GM19239 (cell line): ENCODE measurements around the gene AGFG1.
A peak's percentile ranks its signal among the peaks of the same experiment; 100 is the strongest.

Experiments used
- DNase-seq: peaks from one replicate; pipeline ENCODE4 v3.0.0; 2011; ENCODE audit warnings: low spot score; ENCODE audit not compliant: insufficient read length
- FAIRE-seq: peaks from 2 replicates; lab custom pipeline; 2011; peaks lifted over from hg19 to GRCh38; lab: Jason Lieb, UNC

The AGFG1 gene

GRCh38 chr2:227460833-227461232 lies 11.1 kb upstream of the AGFG1 start:
- FAIRE-seq (no peak), DNase-seq (no peak)

DNA sequence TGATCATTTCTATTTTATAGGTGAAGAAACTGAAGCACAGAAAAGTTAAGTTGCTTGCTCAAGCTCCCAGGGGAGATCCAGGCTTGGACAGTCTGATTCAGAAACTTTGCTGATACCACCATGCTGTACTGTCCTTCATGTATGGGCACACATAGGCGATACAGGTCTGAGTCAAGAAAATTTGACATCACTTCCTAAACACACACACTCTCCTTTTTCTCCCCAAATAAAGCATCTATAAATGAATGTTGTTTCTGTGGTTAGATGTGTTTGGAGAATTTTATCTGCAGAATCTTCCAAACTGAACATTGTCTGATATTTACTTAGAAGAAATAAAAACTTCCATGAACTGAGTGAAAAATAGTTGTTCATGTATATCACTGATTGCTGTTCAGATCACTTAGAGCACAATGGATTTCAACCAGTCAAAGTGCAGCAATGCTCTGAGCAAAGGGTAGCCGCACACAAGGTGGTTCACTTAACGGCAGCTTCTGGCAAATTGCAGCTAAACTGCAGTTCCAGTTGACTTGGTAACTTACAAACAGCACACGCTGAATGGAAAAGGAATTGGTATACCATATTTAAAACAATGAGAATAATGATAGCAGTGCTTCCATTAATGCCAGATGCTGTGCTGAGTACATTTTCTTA lies 10.0 kb upstream of the AGFG1 start:
- DNase-seq: no peak
- peak; percentile 86 for FAIRE-seq

GRCh38 chr2:227462462-227462951 lies 9.4 kb upstream of the AGFG1 start:
- DNase-seq: no peak
- no peak for FAIRE-seq

- DNase-seq (no peak), FAIRE-seq (peak; percentile 77)
These were observed 8.7 kb upstream of the AGFG1 start for GRCh38 chr2:227462972-227463931.

DNA sequence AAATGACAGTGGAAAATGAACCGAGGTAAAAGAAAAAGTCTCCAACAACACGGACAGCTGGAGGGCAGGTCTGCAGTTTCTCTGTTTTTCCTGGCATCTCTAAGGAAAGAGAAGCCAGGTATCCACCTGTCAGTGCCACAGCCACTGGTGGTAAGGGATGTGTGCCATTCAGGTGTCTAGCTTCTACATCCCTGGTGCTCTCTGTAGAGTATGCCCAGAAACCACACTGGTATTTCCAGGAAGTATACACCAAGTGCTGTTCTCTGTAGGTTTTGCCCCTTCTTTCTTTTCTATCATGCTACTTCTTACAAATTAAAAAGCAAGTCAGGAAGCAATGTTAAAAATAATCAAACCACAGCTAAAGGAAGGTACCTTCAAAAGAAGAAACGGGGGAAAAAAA lies 7.6 kb upstream of the AGFG1 start:
- DNase-seq: no peak
- FAIRE-seq: peak; percentile 61

- FAIRE-seq: no peak
- DNase-seq: no peak
These were observed 7.1 kb upstream of the AGFG1 start for GRCh38 chr2:227464851-227465250.

GRCh38 chr2:227466887-227467600 lies 4.9 kb upstream of the AGFG1 start:
- FAIRE-seq (no peak), DNase-seq (no peak)

- no peak for DNase-seq
- FAIRE-seq: no peak
These were observed 544 bp upstream of the AGFG1 start for GRCh38 chr2:227471412-227471811.

DNA sequence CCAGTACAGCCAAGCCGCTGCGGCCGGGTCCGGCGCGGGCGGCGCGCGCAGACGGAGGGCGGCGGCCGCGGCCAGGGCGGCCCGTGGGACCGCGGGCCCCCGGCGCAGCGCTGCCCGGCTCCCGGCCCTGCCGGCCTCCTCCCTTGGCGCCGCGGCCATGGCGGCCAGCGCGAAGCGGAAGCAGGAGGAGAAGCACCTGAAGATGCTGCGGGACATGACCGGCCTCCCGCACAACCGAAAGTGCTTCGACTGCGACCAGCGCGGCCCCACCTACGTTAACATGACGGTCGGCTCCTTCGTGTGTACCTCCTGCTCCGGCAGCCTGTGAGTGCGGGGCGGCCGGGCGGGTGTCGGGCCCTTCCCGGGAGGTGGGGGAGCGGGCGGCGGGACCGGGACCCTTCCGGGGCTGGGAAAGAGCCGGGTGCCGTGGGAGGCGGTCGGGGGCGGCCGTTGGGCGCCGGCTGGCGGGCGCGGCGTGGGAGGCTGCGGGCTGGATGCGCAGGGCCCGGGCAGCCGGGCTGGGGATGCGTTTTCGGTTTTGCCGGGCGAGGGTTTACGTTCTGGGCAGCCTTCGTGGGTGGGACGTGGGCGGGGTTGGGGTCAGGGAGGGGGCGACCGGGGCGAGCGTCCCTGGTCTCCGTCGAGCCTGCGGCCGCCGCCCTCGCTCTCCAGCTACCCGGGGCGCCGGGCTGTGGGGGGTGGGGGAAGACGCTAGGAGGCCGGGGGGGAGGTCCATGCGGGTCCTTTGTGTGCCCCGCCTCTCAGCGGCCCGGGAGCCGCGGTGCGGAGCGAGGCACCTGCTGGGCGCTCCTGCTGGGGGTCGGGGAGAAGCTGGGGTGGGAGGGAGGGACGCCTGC lies 537 bp downstream of the AGFG1 start:
- FAIRE-seq: no peak
- DNase-seq: peak; percentile 62

DNA sequence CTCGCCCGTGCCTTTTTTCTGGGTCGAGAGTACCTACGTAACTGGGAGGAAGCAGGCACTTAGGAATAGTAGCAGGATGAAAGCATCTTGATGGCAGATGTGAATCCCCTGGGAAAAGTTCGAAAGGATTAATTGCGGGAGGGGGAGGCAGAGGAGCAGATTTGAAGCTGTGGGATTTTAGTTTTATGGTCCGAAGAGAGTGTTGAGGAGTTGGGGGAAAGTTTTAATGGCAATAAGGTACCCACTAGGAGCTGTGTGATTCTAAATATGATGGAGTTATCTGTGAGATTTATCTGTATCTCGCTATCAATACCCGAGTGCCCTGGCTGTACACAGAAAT lies 1.1 kb downstream of the AGFG1 start:
- FAIRE-seq (peak; percentile 66), DNase-seq (no peak)

DNA sequence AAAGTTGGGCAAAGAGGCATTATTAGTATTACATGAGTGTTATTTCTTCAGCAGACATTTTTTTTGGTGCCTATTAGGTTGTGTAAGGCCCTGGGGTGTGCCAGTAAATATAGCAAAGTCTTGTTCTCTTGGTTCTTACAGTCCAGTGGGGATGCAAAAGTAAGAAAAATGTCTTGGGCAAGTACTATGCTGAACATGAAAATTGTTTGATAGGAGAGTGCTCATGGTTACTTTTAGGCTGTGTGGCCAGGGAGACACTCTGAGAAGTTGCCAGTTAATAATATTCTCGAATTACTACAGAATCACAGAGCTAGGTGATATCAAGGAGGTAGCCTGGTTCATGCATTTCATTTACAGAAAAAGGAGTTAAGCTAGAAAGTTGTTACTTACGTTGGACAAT lies 1.9 kb downstream of the AGFG1 start:
- no peak for DNase-seq
- no peak for FAIRE-seq

GRCh38 chr2:227474410-227474809 lies 2.5 kb downstream of the AGFG1 start:
- FAIRE-seq (no peak), DNase-seq (no peak)

DNA sequence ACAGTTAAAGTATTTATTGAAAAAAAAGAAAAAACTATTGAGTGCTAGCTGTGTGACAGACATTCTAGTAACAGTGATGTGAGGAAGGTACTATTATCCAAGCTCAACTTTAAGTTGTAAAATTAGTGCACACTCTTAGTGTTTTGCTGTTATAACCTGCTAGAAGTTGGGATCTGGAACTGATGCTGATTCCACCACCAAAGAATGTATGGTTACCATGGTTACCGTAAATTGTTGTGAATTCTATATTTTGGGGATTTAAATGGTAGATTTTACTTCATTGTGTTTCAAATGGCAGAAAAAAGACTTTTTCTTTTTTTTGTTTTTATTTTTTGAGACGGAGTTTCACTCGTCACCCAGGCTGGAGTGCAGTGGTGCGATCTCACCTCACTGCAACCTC lies 5.3 kb downstream of the AGFG1 start:
- DNase-seq: no peak
- no peak for FAIRE-seq

DNA sequence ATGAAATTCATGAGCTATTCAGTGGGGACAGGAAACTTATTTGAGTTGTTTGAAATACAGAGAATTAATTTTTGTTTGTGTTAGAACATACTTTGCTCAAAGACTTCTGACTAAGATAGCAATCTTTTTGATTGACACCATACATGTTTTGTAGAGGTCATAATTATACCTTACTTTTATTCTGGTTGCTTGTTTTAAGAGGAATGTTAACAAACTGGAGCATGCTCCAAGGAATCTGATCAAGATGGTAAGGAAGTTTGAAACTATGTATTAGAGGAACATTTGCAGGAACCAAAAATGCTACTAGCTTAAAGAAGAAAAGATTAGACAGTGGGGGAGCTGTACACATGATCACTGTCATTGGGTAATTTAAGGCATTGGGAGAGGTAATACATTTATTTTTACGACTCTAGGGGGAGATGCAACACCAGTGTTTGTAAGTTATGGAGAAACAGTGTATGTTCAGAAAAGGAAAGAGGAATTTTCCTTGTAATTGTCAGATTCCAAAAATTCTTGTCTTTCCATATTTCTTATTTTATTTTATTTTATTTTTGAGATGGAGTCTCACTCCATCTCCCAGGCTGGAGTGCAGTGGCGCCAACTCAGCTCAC lies 8.0 kb downstream of the AGFG1 start:
- peak; percentile 79 for FAIRE-seq

DNA sequence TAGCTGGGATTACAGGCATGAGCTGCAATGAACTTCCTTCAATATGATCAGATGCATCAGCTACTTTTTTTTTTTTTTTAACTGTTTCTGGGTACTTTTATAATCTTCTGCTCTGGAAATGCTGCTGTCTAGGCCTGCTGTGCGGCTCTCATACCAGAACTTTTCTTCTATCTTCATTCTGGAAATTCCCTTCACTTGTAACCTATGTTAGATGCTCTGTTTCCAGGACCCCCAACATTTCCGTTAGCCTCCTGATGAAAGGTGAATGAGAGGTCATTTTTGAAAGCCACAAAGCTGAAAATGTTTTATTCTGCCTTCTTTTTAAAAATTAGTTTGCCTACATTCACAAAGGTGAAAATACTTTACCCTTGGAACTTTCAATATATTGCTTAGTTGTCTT lies 8.6 kb downstream of the AGFG1 start:
- FAIRE-seq: peak; percentile 88
- DNase-seq: no peak

More for the DNA sequence above, 8.0 kb downstream of the AGFG1 start:
- DNase-seq: no peak

GRCh38 chr2:227482638-227483340 lies 10.8 kb downstream of the AGFG1 start:
- DNase-seq (peak; percentile 48), FAIRE-seq (no peak)

DNA sequence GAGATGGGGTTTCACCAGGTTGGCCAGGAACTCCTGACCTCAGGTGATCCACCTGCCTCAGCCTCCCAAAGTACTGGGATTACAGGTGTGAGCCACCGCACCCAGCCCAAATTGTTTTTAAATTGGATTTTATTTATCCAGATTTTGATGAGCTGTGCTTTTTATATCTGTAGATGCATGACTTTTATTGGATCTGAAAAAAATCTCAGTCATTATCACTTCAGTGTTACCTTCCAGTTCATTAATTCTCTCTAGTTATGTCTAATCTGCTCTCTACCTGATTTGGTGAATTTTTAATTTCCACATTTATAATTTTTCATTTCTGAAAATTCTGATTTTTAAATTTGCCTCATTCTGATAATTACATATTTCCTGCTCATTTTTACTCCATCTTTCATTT lies 13.5 kb downstream of the AGFG1 start:
- DNase-seq (no peak), FAIRE-seq (no peak)

- no peak for DNase-seq
- no peak for FAIRE-seq
These were observed 14.7 kb downstream of the AGFG1 start for GRCh38 chr2:227486688-227487087.

DNA sequence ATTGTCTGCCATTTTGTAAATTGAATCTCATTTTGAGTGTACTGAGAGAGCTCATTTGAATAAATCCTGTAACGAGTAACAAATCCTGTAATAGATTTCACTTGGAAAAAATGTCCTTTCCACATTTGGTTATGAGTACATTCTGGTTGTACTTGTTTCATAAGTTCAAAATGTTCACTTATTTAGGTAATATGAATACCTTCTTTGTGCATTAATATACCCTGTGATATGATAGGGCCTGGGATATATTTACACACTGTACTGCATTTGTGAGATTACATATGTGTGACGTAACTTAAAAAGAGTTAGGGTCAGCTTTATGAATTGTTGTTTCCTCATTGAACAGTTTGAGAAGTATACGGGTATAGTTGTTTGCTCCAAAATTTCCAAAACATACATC lies 16.1 kb downstream of the AGFG1 start:
- FAIRE-seq (peak; percentile 48), DNase-seq (no peak)
